ENCODE results near the gene ARID1B. TPM values are rescaled to one million over a fixed set of nuclear protein-coding genes. Genes with fewer than 3 reads are reported as not detected.
A peak's percentile ranks its signal among the peaks of the same experiment; 100 is the strongest.

The ARID1B gene
- total and polyA plus RNA-seq, 7 donors: 8.1 to 61.1 (median 53.1) TPM

- ATAC-seq (peak in 3 of 4 donors; percentile 36 to 73 (median 56)), DNase-seq (peak in 1 of 2 donors; percentile 25)
- no peaks in the 10 kb centered on the region for H3K9me3 ChIP-seq
- H3K36me3 ChIP-seq (ENCODE audit: insufficient read depth in 1 of 2, low read depth in 1 of 2): no peaks in the 10 kb centered on the region
- H3K4me1 ChIP-seq: no peaks in the 10 kb centered on the region
- WGBS, 3 donors: 33 to 50% (median 38%) methylated on average over 10 of the region's 10 CpGs
- no peak overlapping the region for H3K27ac ChIP-seq
- H3K27me3 ChIP-seq (ENCODE audit: insufficient read depth in 3 of 3, low read length in 2 of 3): no peaks in the 10 kb centered on the region
- intact Hi-C loops (cut with DNase I): no loop called here
- peak; percentile 20 for TF ChIP-seq CTCF (IDR thresholded peaks at IDR 0.05)
- H3K4me3 ChIP-seq: no peak overlapping the region
These were observed 24.4 kb upstream of the ARID1B start for GRCh38 chr6:156752666-156753301.

GRCh38 chr6:156756630-156757610 is 20.3 kb upstream of the ARID1B start:
- Histone ChIP-seq H3K4me3 (no peak overlapping the region), H3K27ac (no peak overlapping the region), H3K27me3 (ENCODE audit: insufficient read depth in 3 of 3, low read length in 2 of 3) (no peaks in the 10 kb centered on the region), H3K36me3 (ENCODE audit: insufficient read depth in 1 of 2, low read depth in 1 of 2) (no peaks in the 10 kb centered on the region), H3K4me1 (no peaks in the 10 kb centered on the region), H3K9me3 (no peaks in the 10 kb centered on the region)
- DNase-seq (no peak), ATAC-seq (no peak)
- intact Hi-C loops (cut with DNase I): no loop called here
- TF ChIP-seq CTCF (IDR thresholded peaks at IDR 0.05): no peak
- 91 to 93% (median 92%) methylated on average over 8 of the region's 8 CpGs for whole genome bisulfite sequencing, 3 donors

GRCh38 chr6:156757849-156758248 is 19.3 kb upstream of the ARID1B start:
- intact Hi-C loops (cut with DNase I): no loop called here
- Histone ChIP-seq H3K4me3 (no peak overlapping the region), H3K9me3 (no peaks in the 10 kb centered on the region), H3K4me1 (no peaks in the 10 kb centered on the region), H3K27me3 (ENCODE audit: insufficient read depth in 3 of 3, low read length in 2 of 3) (no peaks in the 10 kb centered on the region), H3K36me3 (ENCODE audit: insufficient read depth in 1 of 2, low read depth in 1 of 2) (no peaks in the 10 kb centered on the region), H3K27ac (no peak overlapping the region)
- 67 to 84% (median 77%) methylated on average over 2 of the region's 2 CpGs for whole genome bisulfite sequencing, 3 donors
- no peak for ATAC-seq
- no peak for TF ChIP-seq CTCF (IDR thresholded peaks at IDR 0.05)
- no peak for DNase-seq

GRCh38 chr6:156760377-156760776 is 16.8 kb upstream of the ARID1B start:
- DNase-seq (no peak), ATAC-seq (no peak)
- no peaks in the 10 kb centered on the region for H3K4me1 ChIP-seq
- 87 to 89% (median 88%) methylated on average over 4 of the region's 4 CpGs for WGBS, 3 donors
- intact Hi-C loops (cut with DNase I): no loop called here
- no peak overlapping the region for H3K4me3 ChIP-seq
- no peak overlapping the region for H3K27ac ChIP-seq
- H3K9me3 ChIP-seq: no peaks in the 10 kb centered on the region
- no peaks in the 10 kb centered on the region for H3K36me3 ChIP-seq (ENCODE audit: insufficient read depth in 1 of 2, low read depth in 1 of 2)
- H3K27me3 ChIP-seq (ENCODE audit: insufficient read depth in 3 of 3, low read length in 2 of 3): no peaks in the 10 kb centered on the region
- TF ChIP-seq CTCF (IDR thresholded peaks at IDR 0.05): no peak
